DND-41 (cell line): ENCODE data around the gene STXBP5.

Source experiments
- EZH2 ChIP-seq: IDR thresholded peaks from 3 replicates; pipeline ENCODE4 v1.6.1; 2012; ENCODE audit warnings: borderline replicate concordance, low read depth, mild to moderate bottlenecking, moderate library complexity, low read length, inconsistent platforms; ENCODE audit not compliant: severe bottlenecking
- TF ChIP-seq, protein P1 (sequence below): IDR thresholded peaks from 2 replicates; pipeline ENCODE4 v1.5.1; 2012; ENCODE audit warnings: borderline replicate concordance, low read length, moderate library complexity, mild to moderate bottlenecking; ENCODE audit not compliant: poor library complexity, severe bottlenecking; ENCODE audit errors: extremely low read depth

DNA sequence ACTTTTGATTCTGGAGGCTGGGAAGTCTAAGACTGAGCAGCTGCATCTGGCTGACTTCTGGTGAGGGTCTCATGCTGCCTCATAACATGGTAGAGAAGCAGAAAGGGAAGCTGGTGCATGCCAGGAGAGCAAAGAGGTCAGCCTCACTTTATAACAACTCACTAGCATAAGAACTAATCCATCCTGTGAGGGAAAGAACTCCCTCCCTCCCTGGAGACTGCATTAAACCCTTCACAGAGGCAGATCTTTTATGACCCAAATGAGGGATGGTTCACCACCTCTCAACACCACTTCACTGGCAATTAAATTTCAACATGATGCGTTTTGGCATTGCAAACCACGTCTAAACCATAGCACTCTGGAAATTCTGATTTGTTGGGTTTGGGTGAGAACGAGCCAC lies 33.9 kb downstream of the STXBP5 start:
- TF ChIP-seq, protein P1, sequence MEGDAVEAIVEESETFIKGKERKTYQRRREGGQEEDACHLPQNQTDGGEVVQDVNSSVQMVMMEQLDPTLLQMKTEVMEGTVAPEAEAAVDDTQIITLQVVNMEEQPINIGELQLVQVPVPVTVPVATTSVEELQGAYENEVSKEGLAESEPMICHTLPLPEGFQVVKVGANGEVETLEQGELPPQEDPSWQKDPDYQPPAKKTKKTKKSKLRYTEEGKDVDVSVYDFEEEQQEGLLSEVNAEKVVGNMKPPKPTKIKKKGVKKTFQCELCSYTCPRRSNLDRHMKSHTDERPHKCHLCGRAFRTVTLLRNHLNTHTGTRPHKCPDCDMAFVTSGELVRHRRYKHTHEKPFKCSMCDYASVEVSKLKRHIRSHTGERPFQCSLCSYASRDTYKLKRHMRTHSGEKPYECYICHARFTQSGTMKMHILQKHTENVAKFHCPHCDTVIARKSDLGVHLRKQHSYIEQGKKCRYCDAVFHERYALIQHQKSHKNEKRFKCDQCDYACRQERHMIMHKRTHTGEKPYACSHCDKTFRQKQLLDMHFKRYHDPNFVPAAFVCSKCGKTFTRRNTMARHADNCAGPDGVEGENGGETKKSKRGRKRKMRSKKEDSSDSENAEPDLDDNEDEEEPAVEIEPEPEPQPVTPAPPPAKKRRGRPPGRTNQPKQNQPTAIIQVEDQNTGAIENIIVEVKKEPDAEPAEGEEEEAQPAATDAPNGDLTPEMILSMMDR: no peak
- no peak for TF ChIP-seq EZH2
